ENCODE results near the gene VAV3.
"Not testable (repeated sequence)": the region's sequence is repeated elsewhere in the genome, so short reads cannot be mapped to it uniquely, and the experiment has no call there.

Gene VAV3

GRCh38 chr1:107933736-107934135 is 31.2 kb downstream of the VAV3 start:
- no peak for DNase-seq

- DNase-seq, result no peak
Measured at GRCh38 chr1:107930292-107930691, 34.7 kb downstream of the VAV3 start.

DNA sequence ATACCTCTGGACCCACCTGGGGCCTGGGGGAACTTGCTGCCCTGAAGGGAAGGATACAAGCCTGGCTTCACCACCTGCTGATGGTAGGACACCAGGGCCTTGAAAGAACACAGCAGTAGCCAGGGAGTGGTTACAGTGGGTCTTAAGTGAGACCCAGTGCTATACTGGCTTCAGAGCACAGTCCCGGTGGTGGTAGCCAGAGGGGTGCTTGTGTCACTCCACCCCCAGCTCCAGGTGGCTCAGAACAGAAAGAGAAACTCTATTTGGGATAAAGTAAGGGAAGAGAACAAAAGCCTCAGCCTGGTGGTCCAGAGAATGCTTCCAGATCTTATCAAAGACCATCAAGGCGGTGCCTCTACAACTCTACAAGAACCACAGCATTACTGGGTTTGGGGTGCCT is 37.2 kb downstream of the VAV3 start:
- DNase-seq, result no peak

- DNase-seq, result no peak
Measured at GRCh38 chr1:107926436-107927080, 38.4 kb downstream of the VAV3 start.

GRCh38 chr1:107925565-107925964 is 39.4 kb downstream of the VAV3 start:
- no peak for DNase-seq

DNA sequence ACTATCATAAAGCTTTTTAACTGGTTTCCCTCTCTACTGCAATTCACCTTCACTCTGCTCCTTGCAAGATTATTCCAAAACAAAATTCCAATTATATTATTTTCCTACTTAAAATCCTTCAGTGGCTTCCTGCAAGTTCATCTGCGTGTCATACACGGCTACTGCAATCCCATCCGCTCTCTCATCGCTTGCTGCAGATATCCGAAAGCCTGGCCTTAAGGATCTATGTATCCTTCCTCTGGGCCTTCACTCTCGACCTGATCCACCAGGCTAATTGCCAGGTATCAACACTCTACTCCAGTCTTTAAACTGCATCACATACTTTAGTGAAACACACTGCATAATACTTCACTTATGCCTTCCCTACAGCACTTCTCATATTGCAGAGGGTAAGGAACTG is 44.0 kb downstream of the VAV3 start:
- DNase-seq, result no peak

DNA sequence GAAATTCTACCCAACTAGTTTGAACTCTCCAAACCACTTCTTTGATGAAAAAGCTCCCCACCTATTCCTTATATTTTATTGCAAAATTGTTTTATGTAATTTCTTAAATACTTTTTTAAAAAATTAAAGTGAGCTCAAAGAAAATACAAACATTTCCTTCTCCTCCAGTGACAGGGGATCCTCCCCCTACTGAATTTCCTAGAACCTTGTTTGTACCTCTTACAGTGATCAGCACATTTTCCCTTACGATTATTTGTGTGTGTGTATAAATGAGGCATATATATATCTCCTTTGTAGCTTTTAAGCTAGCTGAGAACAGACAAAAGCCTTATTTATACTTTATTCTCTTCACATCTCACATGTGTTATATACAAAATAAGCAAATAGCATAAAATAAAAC is 44.4 kb downstream of the VAV3 start:
- no peak for DNase-seq

DNA sequence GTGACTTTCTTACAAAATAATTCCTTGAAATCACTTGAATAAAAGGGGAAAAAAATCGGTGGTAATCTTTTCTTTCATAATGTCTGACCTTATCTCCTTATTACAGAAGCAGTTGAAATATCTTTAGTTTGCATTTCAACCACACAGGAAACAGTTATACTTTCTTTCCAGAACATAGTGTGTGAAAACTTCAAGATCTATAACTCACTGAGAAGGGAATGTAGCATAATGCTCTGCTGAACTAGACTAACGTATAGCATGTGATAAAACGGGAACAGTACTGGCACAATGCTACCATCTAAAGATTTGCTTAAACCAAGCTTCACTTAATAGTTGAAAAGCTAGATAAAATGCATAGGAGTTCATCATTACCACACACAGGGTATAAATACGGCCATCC is 45.0 kb downstream of the VAV3 start:
- no peak for DNase-seq

DNA sequence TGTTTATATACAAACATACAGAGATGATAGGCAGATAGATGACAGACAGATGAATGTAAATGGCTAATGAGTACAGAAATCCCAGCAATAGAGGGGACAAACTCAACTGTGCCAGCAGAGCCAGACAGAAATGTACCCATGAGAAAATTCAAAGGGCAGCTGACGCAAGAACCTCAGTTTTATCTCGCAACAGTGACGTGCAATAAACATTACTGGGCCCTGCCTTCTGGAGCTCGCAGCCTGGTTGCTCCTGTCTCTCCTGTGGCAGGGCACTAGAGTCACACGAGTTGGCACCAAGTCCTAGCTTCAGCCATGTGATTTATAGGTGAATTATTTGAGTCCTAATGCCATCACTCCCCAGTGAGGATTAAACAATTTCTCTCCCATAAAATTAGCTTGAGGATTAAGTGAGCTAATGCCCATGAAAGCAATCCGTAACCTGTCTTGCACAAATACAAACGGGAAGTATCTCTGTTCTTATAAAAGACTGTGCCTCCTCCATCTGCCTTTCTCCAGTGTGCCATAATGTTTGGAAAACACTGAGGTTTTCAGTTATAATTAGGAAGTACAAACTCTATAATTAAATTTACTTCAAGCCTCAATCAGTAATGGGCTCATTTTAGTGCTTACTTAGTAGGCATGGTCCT is 50.7 kb downstream of the VAV3 start:
- no peak for DNase-seq

- no peak for DNase-seq
Measured at GRCh38 chr1:107912656-107913055, 52.3 kb downstream of the VAV3 start.

DNA sequence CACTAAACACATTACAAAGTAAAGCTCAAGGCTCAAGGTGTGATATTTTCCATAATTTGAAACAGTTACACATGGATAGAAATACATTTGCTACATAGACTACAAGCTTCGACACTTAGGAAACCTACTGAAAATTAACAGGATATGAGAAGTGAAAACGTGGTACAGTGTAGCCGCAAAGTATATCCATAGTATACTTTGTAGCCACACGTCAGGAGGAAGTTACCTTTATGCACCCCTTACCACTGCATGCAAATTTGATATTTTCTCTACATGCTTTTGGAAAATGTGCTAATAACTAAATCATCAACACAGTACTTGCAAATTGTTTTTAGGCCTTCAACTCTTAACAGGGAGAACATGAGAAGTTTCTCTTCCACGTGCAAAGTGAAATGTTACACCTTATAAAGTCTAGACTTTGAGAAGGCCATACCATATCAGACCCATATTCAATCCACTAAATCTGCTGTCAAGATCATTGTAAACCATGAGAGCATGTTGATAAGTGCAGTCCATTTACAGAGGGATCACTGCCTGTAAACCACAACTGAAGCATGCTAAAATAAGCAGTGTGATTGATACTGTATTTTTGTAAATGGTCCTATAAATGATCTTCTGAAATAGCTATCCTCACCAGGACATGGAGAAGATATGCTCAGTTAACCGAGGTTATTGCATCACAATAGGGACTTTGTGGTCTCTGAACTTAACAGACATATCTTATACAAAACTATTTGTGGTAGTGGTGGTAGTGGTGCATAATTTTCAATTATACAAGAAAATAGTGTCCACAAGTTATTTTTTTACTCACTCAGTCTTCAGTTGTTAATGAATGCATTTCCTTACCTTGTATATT is 64.7 kb downstream of the VAV3 start:
- no peak for DNase-seq

DNA sequence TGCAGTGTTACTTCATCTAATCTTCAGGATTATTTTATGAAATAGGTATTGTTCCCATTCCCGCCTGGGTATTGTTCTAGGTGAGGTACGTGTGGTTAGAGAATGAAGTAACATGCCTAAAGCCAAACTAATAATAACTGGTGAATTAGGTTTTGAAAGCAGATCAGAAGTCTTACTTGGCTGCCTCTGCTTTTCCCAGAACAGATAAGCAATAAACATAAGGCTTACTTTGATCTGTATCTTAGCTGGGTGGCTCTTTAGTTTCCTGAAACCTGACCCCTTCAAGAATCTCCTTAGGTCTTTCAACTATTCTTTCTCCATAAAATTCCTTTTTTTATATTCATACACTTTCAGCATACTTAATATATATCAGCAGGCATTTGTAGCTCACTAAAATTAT is 65.3 kb downstream of the VAV3 start:
- DNase-seq, result no peak

- DNase-seq, result no peak
Measured at GRCh38 chr1:107897438-107898345, 67.3 kb downstream of the VAV3 start.

DNA sequence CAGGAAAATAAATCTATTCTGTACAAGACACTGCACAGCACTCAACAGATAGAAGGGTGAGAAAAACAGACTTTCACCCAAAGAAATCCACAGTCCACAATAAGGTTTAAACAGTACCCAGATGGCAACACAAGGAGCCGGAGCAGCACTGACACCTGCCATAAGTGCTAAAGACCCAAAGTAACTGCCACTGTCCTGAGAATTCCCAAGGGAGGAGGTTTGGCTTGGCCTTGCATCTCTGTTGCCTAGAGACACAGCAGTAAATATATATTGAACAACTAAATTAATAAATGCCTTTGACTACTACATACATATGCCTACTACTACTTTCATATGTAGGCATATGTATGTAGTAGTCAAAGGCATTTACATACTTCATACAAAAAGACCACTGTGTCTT is 68.0 kb downstream of the VAV3 start:
- DNase-seq, result no peak

- no peak for DNase-seq
Measured at GRCh38 chr1:107896401-107896800, 68.6 kb downstream of the VAV3 start.

DNA sequence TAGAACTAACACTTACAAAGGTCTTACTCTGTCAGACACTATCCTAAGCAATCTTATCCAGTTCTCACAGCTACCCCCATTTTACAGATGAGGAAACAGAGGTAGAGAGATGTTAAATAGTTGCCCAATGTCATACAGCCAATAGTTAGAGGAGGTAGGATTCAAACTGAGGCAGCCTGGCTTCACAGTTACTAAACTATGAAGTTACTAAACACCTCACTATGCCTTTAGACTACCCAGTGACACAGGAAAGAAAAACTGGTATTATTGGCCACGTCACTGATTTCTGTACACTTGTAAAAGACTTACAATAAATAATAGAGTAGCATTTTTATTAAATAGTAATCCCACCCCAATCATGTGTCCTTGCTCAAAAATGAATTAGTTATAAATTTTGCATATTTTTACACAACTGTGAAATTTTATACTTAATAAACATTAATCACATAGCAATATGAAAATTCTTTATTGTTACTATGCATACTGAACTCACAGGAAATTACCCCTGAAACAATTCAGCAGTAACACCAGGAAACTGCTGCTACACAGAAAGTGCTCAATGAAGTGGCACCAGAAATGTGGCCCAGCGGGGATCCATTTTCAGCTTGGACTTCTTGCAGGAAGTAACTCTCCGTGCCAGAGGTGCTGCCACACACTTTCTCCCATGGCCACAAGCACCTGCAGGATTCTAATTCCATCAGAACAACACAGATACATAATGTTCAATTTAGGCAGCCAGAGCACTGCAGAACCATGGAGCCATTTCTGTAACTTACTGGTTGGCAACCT is 69.4 kb downstream of the VAV3 start:
- no peak for DNase-seq

GRCh38 chr1:107894605-107895004 is 70.4 kb downstream of the VAV3 start:
- DNase-seq, result no peak

GRCh38 chr1:107893350-107893749 is 71.6 kb downstream of the VAV3 start:
- not testable (repeated sequence) for DNase-seq

DNA sequence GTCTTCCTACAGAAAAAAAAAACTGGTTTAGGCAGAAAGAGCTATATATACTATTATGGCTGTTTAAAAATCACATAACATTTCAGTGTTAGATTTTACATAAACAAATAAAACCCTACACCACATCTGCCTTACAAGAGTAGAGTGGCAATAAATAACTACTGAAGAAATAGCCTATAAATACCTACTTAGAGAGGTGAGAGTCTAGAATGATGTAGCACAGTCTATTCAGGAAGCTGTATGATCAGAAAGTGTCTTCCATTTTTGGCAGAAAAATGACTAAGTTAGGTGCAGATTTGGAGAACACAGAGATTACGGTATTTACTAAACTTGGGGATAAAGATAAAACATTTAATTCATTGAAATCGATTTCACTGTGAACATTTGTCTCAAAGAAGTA is 75.5 kb downstream of the VAV3 start:
- DNase-seq, result no peak

DNA sequence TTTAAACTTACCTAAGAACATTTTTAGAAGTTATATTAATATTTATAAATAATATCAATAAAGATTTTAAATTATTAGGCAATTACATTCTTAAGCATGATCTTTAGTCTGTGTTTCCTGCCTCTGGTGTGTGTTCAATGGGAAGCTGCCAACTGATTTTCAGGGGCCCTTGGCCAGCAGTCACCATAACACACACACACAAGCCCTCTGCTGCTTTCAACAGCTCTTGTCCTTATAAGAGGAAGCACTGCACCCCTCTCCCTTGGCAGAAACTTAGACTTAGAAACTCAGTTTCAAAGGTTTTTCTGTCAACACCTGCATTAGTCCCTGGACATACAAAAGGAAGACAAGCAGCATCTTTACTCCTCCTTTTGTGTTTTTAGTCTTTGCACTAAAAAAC is 81.4 kb downstream of the VAV3 start:
- DNase-seq, result no peak

- no peak for DNase-seq
Measured at GRCh38 chr1:107879927-107880326, 85.1 kb downstream of the VAV3 start.

GRCh38 chr1:107879346-107879745 is 85.6 kb downstream of the VAV3 start:
- DNase-seq, result no peak

All from NCI-H1436 treated with DMSO at 0.1 percent for 48 hours (cell line).